ENCODE measurements around the gene CRACR2A.

- TF ChIP-seq POLR2AphosphoS5 (IDR thresholded peaks at IDR 0.05; ENCODE audit: low read depth, low read length), result no peak
- no peak for TF ChIP-seq TAF1 (IDR thresholded peaks at IDR 0.05; ENCODE audit: borderline replicate concordance, insufficient read depth, low read length)
- TF ChIP-seq REST (IDR thresholded peaks at IDR 0.05; ENCODE audit: insufficient read depth in 1 of 2, low read depth in 2 of 2, low read length in 2 of 2), result no peak
- no peak for TF ChIP-seq SIN3A (IDR thresholded peaks at IDR 0.05; ENCODE audit: borderline replicate concordance, insufficient read depth, low read length)
- TF ChIP-seq FOXP2 (optimal IDR thresholded peaks at IDR 0.05; ENCODE audit: borderline replicate concordance, extremely low read depth, extremely low read length, insufficient read depth), result no peak
Measured at GRCh38 chr12:3592856-3593625, 159.9 kb downstream of the CRACR2A start.
